Lung (tissue), 12 donors: Measurements from ENCODE around the gene CPZ. TPM values are rescaled to one million over a fixed set of nuclear protein-coding genes. Genes with fewer than 3 reads are reported as not detected.

Experiments
- ATAC-seq: fragments of 200-7000 bp; cut with Tn5 transposase; one replicate; pipeline ENCODE4 v1.9.1; 2020; ENCODE audit warnings: moderate number of reproducible peaks; ENCODE audit not compliant: insufficient read depth, low FRiP score
- DNase-seq, 3 donors: peaks; one replicate each; pipeline ENCODE4 v3.0.0-alpha.2; 2013 to 2017
- H3K27ac ChIP-seq, 2 donors: one replicate each; pipeline ENCODE4 v1.5.1; 2013; ENCODE audit warnings: mild to moderate bottlenecking in 2 of 2, moderate library complexity in 2 of 2, control low read depth in 1 of 2, inconsistent platforms in 1 of 2, low read depth in 1 of 2, low read length in 1 of 2
- H3K27me3 ChIP-seq, 3 donors: one replicate each; pipeline ENCODE4 v1.5.1; 2013; ENCODE audit warnings: low read length in 2 of 3; ENCODE audit not compliant: control insufficient read depth in 3 of 3, insufficient read depth in 3 of 3
- H3K36me3 ChIP-seq, 4 donors: one replicate each; pipeline ENCODE4 v1.5.1; 2013; ENCODE audit warnings: low read length in 4 of 4, mild to moderate bottlenecking in 1 of 4, moderate library complexity in 1 of 4; ENCODE audit not compliant: control insufficient read depth in 4 of 4, insufficient read depth in 4 of 4
- H3K4me1 ChIP-seq, 5 donors: one replicate each; pipeline ENCODE4 v1.5.1; 2013; ENCODE audit warnings: low read length in 5 of 5, mild to moderate bottlenecking in 2 of 5, moderate library complexity in 1 of 5; ENCODE audit not compliant: control insufficient read depth in 5 of 5, insufficient read depth in 5 of 5
- H3K4me3 ChIP-seq: one replicate; pipeline ENCODE4 v1.5.1; 2013; ENCODE audit warnings: mild to moderate bottlenecking, control low read depth, moderate library complexity
- H3K9ac ChIP-seq, 2 donors: one replicate each; pipeline ENCODE4 v1.5.1; 2013; ENCODE audit warnings: low read length in 2 of 2, control low read depth in 1 of 2; ENCODE audit not compliant: insufficient read depth in 1 of 2
- H3K9me3 ChIP-seq, 4 donors: one replicate each; pipeline ENCODE4 v1.5.1; 2013; ENCODE audit warnings: low read length in 3 of 4, mild to moderate bottlenecking in 1 of 4, moderate library complexity in 1 of 4; ENCODE audit not compliant: control insufficient read depth in 4 of 4, insufficient read depth in 3 of 4
- WGBS, 2 donors: extraction: QIAGEN DNeasy Blood & Tissue Kit; methylation state at CpG; one replicate each; pipeline ENCODE4 v1.1.7; 2013; 5-methylcytosine and 5-hydroxymethylcytosine counted together
- polyA plus RNA-seq, 2 donors: library from polyadenylated mRNA; stranded (reverse); fragments of 200-250 nt; gene quantifications; one replicate each; pipeline ENCODE4 v1.2.1, GENCODE V29; 2013
- total RNA-seq, 2 donors: library from RNA; depleted of rRNA in 1 of 2; stranded (reverse); fragments of >200 nt in 1 of 2; gene quantifications; one replicate each; pipeline ENCODE4 v1.2.1, GENCODE V29; 2014 to 2021
- TF ChIP-seq, protein P1 (sequence below): IDR thresholded peaks from 2 replicates; pipeline ENCODE4 v1.5.1; 2012; ENCODE audit warnings: mild to moderate bottlenecking; ENCODE audit errors: control extremely low read depth, extremely low read depth
- donor health status: control.
- donor health status: control.
- donor health status: Bipolar disorder and iron deficiency.
- donor health status: healthy.
- donor health status: DM: yes; HTN: yes; CAD: no.

CPZ gene
- total and polyA plus RNA-seq, 4 donors: 1.4 to 5.5 (median 2.7) TPM

- Histone ChIP-seq H3K4me1 (peaks cover 0 to 4% (median 0%) of the 10 kb centered on the region in 5 donors), H3K9me3 (no peaks in the 10 kb centered on the region), H3K9ac (no peak overlapping the region), H3K36me3 (no peaks in the 10 kb centered on the region), H3K4me3 (no peak overlapping the region), H3K27ac (no peak overlapping the region), H3K27me3 (no peaks in the 10 kb centered on the region)
- ATAC-seq (no peak), DNase-seq (peak in 1 of 3 donors; percentile 4)
- TF ChIP-seq, protein P1, sequence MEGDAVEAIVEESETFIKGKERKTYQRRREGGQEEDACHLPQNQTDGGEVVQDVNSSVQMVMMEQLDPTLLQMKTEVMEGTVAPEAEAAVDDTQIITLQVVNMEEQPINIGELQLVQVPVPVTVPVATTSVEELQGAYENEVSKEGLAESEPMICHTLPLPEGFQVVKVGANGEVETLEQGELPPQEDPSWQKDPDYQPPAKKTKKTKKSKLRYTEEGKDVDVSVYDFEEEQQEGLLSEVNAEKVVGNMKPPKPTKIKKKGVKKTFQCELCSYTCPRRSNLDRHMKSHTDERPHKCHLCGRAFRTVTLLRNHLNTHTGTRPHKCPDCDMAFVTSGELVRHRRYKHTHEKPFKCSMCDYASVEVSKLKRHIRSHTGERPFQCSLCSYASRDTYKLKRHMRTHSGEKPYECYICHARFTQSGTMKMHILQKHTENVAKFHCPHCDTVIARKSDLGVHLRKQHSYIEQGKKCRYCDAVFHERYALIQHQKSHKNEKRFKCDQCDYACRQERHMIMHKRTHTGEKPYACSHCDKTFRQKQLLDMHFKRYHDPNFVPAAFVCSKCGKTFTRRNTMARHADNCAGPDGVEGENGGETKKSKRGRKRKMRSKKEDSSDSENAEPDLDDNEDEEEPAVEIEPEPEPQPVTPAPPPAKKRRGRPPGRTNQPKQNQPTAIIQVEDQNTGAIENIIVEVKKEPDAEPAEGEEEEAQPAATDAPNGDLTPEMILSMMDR: no peak
- WGBS, 2 donors: 72 to 78% methylated on average over 11 of the region's 11 CpGs
Measured at GRCh38 chr4:8549352-8549931, 43.1 kb upstream of the CPZ start.

- no peak overlapping the region for H3K9ac ChIP-seq
- H3K4me1 ChIP-seq: peaks cover 0 to 4% (median 0%) of the 10 kb centered on the region in 5 donors
- no peak overlapping the region for H3K27ac ChIP-seq
- H3K9me3 ChIP-seq: no peaks in the 10 kb centered on the region
- peak in 1 of 3 donors; percentile 4 for DNase-seq
- H3K4me3 ChIP-seq: no peak overlapping the region
- WGBS, 2 donors: 81 to 87% methylated on average over 9 of the region's 9 CpGs
- H3K36me3 ChIP-seq: no peaks in the 10 kb centered on the region
- ATAC-seq: no peak
- H3K27me3 ChIP-seq: no peaks in the 10 kb centered on the region
- TF ChIP-seq, protein P1: no peak
Measured at GRCh38 chr4:8550691-8551090, 41.9 kb upstream of the CPZ start.

- Histone ChIP-seq H3K27me3 (no peaks in the 10 kb centered on the region), H3K9ac (no peak overlapping the region), H3K4me1 (peaks cover 0 to 4% (median 0%) of the 10 kb centered on the region in 5 donors), H3K9me3 (no peaks in the 10 kb centered on the region), H3K4me3 (no peak overlapping the region), H3K36me3 (no peaks in the 10 kb centered on the region), H3K27ac (no peak overlapping the region)
- 92 to 95% methylated on average over 4 of the region's 4 CpGs for WGBS, 2 donors
- DNase-seq: no peak
- TF ChIP-seq, protein P1: no peak
- no peak for ATAC-seq
Measured at GRCh38 chr4:8552024-8552423, 40.5 kb upstream of the CPZ start.
